ENCODE data around the gene GAK.

GAK gene

GRCh38 chr4:866761-867390 is 65.2 kb downstream of the GAK start:
- DNase-seq = no peak

GRCh38 chr4:866068-866760 is 65.9 kb downstream of the GAK start:
- DNase-seq = no peak

GRCh38 chr4:865572-865971 is 66.5 kb downstream of the GAK start:
- no peak for DNase-seq

DNA sequence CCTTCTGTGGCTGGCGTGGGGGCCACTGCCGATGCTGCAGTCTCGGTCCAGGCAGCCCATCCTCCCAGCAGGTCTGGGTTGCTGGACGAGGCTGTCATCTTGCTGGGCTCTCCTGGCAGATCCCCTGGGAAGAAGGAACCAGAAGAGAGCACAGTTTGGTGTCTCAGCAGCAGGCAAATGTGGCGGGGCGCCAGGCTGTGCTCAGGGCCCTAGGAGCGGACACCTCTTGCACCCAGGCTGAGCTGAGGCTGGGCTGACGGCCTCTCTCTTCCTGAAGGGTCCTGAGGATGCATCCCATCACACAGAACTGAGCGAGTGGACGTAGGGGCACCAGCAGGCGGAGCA is 67.0 kb downstream of the GAK start:
- DNase-seq = no peak

DNA sequence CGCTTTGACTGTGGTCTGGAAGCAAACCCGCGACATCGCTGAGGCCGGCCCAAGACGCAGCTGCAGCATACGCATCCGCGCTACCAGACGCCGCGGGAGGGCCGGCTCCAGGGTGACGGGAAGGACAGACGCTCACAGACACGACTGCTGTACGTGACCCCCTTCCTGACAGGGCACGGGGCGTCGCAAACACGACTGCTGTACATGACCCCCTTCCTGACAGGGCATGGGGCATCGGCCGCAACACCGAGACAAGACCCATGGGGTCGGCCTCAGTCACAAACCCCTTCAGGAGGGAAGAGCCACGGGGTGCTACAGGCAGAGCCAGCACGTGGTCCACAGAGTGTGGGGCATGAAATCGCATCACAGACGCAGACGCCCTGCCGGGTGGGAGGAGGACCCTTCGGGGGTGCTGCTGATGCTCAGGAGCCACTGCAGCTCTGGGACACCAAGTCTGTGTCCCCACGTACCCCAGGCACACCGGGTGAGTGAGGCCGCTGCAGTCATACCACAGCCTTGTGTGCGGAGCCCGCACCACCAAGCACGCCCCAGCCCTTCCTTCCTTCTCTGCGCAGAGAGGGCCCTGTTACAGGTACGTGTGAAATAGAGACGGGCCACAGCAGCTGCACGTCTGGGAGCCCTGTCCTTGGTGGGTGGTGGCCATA is 67.5 kb downstream of the GAK start:
- DNase-seq = no peak

DNA sequence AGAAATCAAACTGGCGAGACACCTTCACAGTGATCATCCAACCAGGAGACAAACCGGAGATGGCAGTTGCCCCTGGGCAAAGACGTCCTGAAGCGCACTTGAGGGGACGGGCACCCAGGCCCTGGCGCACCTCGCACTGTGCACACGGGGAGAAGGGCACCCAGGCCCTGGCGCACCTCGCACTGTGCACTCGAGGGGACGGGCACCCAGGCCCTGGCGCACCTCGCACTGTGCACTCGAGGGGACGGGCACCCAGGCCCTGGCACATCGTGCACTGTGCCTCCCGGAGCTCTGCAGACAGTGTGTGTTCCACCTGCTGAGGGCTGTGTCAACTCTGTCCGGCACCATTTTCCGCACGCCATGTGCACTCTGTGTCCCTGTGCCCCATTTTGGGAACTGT is 71.6 kb downstream of the GAK start:
- DNase-seq = no peak

GRCh38 chr4:859496-859895 is 72.6 kb downstream of the GAK start:
- DNase-seq = no peak

- no peak for DNase-seq
Measured at GRCh38 chr4:858831-859451, 73.2 kb downstream of the GAK start.

- DNase-seq = no peak
Measured at GRCh38 chr4:858041-858481, 74.1 kb downstream of the GAK start.

- DNase-seq = no peak
Measured at GRCh38 chr4:857461-857860, 74.7 kb downstream of the GAK start.

- no peak for DNase-seq
Measured at GRCh38 chr4:856225-856901, 75.8 kb downstream of the GAK start.

GRCh38 chr4:855880-856224 is 76.3 kb downstream of the GAK start:
- DNase-seq = no peak

GRCh38 chr4:854356-854755 is 77.8 kb downstream of the GAK start:
- DNase-seq = no peak

DNA sequence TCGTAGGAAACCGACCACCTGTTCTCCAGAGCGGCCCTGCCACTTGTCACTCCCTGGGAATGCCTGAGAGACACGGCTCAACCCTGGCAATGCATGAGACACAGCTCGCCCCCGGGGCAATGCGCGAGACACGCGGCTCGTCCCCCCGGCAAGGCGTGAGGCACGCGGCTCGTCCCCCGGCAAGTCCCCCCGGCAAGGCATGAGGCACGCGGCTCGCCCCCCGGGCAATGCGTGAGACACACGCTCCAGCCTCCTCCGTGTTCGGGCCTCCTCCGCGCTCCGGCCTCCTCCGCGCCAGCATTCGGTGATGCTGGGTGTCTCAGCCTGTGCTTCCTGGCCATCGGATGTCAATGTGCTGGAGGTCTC is 78.7 kb downstream of the GAK start:
- DNase-seq = no peak

- DNase-seq = no peak
Measured at GRCh38 chr4:851701-852430, 80.2 kb downstream of the GAK start.

DNA sequence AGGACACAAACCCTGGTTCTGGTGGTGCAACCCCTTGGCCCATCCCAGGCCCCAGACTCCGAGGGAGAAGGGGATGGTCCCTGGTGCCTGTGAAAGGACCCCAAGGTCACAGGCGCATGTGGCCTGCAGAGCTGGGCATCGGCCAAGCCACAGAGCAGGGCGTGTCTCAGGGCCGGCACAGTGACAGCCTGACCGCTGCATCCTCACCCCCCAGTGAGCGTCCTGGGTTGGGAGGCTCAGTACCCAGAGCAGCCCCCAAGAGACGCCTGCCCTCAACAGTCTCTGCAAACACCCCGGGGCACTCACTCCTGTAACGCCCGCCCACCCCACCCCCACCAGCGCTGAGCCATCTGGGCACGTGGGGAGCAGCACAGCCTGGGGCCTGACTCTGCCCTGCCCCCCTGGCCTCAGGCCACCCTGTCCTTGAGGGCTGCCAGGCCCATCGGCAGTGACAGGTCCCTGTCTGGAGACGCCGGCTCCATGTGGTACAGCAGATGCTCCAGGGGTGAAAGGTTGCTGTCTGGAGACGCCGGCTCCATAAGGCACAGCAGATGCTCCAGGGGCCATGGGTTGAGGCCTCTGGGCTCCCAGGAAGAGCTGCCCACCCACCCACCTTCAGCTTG is 81.7 kb downstream of the GAK start:
- DNase-seq = no peak

DNA sequence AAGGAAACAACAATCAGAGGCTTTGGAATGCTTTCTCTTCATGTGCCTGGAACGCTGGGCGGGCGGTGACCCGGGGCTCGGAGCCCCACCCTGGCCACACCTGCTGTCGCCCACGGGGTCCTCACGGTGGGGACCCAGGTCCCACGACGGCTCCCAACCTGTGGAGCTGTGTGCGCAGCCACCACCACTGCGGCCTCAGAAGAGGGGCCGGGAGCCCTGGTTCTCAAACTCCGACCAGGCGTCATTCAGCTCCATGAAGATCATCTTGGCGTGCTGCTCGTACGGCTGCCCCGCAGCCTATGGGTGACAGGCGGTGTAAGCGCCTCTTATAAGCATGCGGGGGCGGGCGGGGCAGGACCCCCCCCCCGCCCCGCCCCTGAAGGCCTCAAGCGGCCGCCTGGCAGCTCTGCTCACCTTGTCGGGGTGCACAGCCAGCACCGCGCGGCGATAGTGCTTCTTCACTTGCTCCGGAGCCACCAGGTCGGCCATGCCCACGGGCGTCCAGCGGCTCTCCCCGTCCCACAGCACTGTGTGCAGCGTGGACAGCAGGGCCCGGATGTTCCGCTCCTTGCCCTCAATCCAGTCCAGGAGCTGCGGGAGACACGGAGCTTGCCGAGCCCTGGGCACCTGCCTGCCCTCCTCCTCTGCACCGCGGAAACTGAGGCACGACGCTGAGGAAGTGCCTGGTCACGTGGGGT is 82.5 kb downstream of the GAK start:
- no peak for DNase-seq

- DNase-seq = no peak
Measured at GRCh38 chr4:848803-849477, 83.2 kb downstream of the GAK start.

DNA sequence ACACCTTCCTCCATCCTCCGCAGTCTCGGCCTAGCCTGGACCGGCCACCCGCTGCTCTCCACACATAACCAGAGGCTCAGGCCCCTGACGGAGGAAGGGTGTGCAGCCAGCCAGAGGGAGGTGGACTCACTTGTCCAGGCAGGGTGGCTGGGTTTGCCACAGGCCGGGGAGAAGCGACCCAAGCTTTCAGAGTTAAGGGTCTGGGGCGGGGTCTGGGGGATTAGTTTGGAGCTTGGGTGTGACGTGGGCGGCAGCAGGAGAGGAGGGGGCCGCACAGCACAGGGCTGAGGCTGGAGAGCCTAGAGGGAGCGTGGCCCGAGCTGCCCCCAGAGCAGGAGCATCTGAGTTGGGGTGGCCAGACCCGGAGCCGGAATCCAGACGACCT is 83.8 kb downstream of the GAK start:
- DNase-seq = no peak

GRCh38 chr4:845836-846251 is 86.3 kb downstream of the GAK start:
- no peak for DNase-seq

- no peak for DNase-seq
Measured at GRCh38 chr4:845233-845835, 86.8 kb downstream of the GAK start.
